T47D (cell line): ENCODE data around the gene TNS3.
A peak's percentile ranks its signal among the peaks of the same experiment; 100 is the strongest.

ENCODE experiments used
- DNase-seq, 2 experiments: peaks; one replicate each; pipeline versions ENCODE4 v3.0.0 to v3.0.0-alpha.2; 2011 to 2012; ENCODE audit warnings: low read depth in 1 of 2, low spot score in 1 of 2
- JUND ChIP-seq: IDR thresholded peaks from 2 replicates; pipeline ENCODE4 v1.6.1; 2012; ENCODE audit warnings: low read depth
- in situ Hi-C: cut with HindIII; loops from 2 replicates; pipeline ENCODE4 v1.10.0; 2016; ENCODE audit warnings: low sequenced_read_pairs, low pct_unique_long_range_greater_than_20kb

TNS3 gene

DNA sequence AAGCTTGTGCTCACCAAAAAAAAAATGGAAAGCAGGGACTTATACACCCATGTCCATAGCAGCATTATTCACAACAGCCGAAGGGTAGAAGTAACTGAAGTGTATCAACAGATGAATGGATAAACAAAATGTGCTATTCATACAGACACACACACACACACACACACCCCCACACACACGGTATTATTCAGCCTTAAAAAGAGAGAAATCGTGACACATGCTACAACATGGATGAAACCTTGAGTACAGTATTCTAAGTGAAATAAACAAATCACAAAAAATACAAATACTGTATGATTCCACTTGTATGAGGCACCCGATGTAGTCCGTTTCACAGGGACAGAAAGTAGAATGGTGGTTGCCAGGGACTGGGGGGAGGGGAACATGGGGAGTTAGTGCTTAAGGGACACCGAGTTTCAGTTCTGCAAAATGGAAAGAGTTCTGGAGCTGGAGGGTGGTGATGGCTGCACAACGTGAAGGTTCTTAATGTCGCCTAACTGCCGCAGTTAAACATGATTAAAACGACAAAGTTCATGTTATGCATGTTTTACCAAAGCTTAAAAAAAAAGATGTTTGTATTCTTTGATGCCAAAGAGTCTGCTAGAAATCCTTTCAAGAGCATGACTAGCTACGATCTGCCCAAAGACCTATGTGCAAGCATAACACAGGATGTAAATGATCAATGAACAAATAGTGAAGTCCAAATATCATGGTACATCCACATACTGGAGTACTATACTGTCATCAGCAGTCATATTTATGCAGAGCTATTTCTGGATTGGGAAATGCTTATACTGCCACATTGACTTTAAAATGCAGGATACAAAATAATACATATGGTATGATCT, 7.2 kb downstream of the TNS3 start:
- TF ChIP-seq JUND: no peak
- in situ Hi-C loops: no loop called here
- DNase-seq: no peak

DNA sequence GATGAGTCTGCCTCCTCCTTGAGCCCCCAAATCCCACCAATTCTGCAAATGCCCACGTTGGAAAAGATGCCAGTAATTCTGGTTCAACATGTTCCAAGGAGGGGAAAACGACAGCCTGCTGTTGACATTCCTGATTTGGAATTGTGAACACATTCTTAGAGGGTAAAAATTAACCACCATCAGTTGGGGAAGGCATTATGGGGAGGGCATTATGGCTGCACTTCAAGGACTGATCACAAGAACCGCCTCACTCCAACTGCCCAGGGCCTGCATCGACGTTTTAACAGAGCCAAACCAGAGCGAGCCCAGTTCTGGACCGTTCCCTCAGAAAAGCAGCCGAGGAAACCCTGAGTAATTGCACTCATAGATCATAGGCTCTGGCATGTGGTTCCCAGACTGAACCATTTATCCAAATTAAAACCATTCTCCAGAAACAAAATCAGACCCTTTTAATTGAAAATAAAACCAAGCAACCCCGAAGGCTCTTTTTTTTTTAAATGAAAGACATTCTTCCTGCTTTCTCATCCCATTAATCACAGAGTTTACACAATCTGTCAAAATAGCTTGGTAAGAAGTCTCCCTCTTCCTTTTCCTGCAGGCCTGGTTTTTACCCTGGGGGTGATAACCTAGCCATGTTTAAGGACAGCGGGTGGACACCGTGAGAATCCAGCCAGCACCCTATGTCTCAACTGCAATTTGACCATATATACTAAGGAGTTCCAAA, 8.0 kb downstream of the TNS3 start:
- TF ChIP-seq JUND: no peak
- DNase-seq: peak in 1 of 2 experiments; percentile 54
- in situ Hi-C loops: no loop called here

DNA sequence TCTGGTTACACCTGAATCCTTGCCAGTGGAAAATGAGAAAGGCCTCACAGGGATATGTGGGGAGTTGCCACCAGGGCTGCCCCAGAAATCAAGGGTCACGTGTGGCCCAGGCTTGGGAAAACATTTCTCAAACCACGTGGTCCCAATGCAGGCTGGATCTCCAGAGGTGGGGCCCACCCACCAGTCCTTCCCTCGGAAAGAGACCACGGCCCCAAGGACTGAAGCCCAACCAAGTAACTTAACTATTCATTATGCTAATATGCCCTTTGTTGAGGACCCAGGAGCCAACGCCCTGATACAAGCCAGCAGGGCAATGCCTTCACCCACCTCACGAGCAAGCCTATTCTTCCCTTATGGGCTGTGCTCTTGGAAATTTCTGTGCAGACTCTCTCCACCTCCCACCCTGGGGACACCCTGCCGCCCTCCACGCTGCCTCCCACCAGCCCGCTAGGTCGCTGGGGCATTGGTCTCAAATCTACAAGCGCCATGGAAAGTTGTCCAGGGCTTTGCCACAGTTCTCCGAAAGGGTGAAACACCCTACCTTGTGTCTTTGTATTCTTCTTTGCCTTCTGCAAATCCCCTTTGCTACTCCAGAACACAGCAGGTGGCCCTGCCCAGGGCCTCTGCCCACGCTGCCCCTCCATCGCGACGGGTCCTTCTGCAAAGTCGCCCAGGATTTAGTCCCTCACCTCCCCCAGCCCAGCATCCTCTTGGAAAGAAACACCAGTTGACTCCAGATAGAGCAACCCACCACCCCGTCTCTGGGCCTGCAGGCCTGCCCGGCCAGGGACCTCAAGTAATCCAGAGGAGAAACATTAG, 8.8 kb downstream of the TNS3 start:
- no peak for DNase-seq
- TF ChIP-seq JUND: no peak
- in situ Hi-C loops: no loop called here

DNA sequence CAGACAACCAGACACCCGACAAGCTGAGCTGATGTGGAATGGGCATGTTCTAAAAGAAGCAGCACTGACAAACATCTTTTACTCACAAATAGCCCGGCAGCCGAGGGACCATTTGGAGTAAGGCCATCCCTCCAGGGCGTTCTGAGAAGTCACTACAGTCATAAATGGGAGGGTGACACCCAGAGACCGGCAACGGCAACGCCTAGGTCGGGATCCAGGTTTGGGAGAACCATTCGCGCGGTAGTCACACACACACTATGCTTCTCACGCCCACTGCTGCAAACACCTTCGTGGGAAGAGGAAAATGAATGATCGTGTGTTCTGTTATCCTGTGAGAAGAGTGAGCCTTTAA, 9.8 kb downstream of the TNS3 start:
- DNase-seq: peak in 1 of 2 experiments; percentile 78
- TF ChIP-seq JUND: no peak
- in situ Hi-C loops: no loop called here

DNA sequence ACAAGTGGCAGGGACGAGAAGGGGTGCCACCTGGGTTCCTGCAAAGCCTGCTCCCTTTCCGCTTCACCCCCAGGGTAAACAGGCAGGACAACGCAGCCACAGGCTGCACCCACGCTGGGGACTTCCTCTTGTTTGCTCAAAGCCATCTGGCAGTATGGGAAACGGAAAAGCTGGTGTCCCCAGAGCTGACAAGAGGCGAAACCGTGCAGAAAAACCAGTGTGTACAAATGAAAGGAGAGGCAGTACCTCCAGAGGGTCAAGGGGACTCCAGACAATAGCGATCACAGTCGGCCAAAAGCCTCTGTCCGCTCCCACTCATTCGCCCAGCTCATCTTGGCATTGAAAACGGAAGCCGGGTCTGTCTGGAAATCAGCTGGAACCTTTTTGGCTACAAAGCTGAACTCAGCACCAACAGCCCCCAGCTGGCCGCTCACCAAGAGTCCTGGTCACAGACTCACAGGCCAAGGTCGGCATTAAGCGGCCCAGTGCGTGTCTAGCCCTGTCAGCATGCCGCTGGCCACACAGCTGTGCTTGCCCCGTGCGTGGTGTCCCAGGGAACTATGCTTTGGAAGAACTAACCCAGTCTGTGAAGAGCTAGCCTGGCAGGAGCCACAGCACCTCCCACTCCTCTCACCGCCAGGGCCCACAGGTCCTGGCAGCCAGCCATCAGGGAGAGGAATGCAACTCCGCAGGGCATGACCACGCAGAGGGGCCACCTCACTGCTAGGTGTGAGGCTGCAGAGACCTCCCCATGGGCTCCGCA, 10.4 kb downstream of the TNS3 start:
- DNase-seq: peak in 1 of 2 experiments; percentile 73
- no peak for TF ChIP-seq JUND
- in situ Hi-C loops: no loop called here

DNA sequence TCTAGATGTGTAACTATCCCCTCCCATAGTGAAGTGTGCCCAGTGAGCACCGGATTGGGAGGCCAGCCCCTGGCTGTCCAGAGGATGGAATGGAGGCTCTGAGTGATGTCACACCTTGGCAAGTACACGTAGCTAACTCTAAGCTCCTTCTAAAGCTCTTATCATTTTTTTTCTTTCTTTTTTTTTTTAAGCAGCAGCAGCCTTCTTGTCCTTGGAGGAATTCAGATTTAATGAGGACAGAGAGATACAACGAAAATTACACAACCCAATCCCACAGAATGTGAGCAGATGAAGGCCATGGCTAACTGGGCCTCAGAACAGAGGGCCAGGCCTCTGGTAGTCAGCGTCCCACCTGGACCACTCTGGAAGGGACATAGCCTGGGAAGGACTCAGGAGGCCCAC, 11.3 kb downstream of the TNS3 start:
- TF ChIP-seq JUND: no peak
- no peak for DNase-seq
- in situ Hi-C loops: no loop called here

DNA sequence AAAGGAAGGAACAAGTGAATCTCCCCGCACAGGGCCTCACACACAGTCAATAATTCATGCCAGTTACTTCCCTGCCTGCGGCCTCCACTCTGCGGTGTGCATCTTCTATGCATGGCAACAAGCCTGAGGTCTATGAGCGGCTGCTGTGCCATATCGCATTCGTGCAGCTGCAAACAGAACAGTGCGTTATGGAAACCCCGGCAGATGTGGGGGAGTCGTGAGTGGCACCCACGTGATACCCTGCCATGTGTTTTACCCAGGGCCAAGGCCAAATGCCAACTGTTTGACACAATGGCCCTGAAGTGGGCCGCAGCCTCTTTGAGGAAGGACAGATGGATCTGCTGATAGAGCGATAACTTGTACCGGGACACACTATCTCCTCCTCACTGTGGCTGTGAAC, 13.4 kb downstream of the TNS3 start:
- no peak for TF ChIP-seq JUND
- in situ Hi-C loops: no loop called here
- DNase-seq: no peak

DNA sequence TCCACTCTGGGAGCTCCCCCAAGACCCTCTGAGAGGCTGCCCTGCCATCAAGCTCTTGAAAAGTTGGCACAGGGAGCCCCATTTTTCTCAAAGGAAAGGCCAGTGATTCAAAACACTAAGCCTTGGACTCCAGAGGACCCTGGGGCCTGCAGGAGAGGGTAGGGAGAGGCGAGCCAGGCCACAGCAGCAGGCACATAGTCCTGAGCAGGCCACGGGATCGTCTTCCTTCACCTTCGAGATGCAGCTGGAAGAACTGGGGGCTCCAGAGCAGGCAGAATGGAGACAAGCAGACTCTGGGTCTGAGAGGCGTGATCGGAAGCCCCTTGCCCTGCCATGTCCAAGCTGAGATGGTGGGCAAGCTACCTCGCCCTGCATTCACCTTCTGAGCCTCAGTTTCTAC, 13.9 kb downstream of the TNS3 start:
- no peak for DNase-seq
- in situ Hi-C loops: no loop called here
- TF ChIP-seq JUND: no peak

DNA sequence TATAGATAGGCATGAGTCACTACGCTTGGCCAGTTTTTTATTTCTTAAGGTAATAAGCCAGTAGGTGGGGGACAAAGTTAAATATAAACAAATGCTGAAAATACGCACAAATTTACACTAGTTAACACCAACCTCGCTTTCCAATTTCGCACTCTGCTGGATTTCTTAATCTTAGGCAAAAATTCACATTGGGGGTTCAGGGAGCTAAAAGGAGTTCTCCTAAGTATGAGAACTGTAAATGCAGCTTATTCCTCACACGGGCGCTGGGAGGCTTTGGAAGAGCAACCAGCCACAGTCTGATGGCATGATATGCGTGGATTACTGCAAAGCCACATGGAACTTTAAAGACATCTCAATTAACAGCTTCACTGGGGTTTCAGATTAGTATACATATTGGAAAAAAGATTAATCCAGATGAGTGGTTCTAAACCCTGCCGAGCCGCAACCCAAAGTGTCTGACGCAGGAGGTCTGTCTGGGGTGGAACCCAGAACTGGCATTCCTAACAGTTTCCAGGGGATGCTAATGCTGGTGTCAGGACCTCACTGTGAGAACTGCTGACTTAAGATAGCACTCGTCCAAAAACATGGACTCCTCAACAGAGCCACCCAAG, 16.2 kb downstream of the TNS3 start:
- TF ChIP-seq JUND: no peak
- no peak for DNase-seq
- in situ Hi-C loops: no loop called here

DNA sequence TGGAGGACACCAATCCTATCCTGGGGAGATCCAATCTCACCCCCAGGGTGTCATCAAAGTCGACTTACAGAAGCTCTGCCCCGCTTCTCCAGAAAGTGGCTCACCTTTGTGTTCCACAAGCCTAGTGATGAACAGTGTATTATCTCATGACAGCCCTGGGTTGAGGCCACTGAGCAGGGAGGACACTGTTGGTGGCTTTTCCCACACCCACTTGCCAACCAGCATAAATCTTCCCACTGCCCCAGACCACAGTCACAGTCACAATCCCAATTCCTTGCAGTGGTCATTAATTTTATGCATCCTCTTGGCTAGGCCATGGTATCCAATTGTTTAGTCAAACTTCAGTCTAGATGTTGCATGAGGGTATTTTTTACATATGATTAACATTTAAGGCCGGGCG, 18.4 kb downstream of the TNS3 start:
- in situ Hi-C loops: no loop called here
- no peak for TF ChIP-seq JUND
- no peak for DNase-seq

DNA sequence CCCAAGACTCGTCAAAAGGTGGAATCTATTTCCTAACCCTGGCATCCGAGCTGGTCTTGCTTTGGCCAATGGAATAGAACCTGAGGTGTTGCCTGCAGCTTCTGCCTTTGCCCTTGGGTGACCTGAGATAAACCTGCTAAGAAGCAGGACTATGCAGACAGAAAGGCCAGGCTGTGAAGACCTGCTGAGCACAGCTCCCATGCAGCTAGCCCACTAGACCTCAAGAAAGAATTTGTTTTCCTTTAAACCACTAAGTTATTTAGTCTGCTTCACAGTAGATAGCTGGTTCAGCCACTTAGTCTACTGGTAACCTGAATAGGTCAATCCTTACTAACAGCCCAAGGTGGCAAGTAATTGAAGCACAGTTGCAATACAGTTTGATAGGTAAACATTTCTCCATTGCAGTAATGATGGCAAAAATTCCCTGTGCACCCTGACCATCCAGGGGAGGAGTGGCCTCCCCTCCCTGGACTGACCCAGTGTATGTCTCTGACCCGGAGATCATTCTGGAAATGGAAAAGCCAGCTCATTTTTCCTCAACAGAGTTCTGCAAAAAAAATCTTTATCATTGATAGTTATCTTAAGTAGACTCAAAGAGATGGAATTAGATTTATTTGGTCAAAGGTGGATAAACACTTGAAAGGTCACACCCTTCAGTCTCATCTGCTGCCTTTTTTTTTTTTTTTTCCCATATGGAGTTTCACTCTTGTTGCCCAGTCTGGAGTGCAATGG, 20.0 kb downstream of the TNS3 start:
- no peak for DNase-seq
- in situ Hi-C loops: no loop called here
- TF ChIP-seq JUND: no peak
